ENCODE measurements around the gene ATP5ME. TPM values are rescaled to one million over a fixed set of nuclear protein-coding genes. Genes with fewer than 3 reads are reported as not detected.

ATP5ME gene
- polyA plus RNA-seq, 1 of the 3 experiments (the other 2 are of a cell fraction) = 1,185 TPM

DNA sequence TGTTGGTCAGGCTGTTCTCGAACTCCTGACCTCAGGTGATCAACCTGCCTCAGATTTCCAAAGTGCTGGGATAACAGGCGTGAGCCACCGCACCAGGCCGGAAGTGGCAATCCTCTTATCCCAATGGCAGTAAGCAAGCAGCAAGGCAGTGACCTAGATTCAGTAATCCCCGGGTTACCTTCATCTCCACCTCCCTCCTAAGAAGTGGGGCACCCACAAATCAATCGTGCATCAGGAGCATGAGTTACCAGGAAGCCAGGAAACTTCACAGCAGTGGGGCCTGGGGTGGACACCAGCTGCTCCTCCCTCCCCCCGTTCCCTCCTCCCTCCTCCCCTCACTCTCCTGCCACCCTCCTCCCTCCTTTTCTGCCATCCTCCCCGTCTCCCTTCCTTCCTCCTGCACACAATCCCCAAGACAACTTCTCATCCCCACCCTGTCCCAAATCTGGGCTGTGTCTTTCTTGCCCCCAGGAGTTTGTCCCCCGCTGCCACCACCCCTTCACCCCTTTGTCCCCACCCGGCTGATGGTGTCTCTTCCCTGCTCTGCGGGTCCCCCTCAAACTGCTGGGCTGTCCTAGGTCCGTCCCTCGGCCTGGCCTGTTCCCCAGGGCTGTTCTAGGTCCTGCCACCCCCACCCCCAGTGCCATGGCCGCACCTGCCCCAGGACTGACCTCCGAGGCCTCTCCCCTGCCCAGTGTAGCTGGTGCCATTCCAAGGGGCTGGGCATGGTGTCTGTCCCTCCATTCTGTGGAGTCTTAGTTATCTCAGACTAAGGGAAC lies 46.5 kb downstream of the ATP5ME start:
- Histone ChIP-seq H3K9ac (no peak overlapping the region), H3K4me2 (no peak overlapping the region), H3K9me3 (no peaks in the 10 kb centered on the region), H3F3A (replicated peaks; ENCODE audit: insufficient read depth) (peaks cover 3% of the 10 kb centered on the region), H3K27me3 (ENCODE audit: insufficient read depth) (no peaks in the 10 kb centered on the region), H3K27ac (ENCODE audit: low read depth in 2 of 2, low read length in 1 of 2) (no peak overlapping the region), H3K79me2 (ENCODE audit: insufficient read depth) (no peaks in the 10 kb centered on the region), H3K4me1 (ENCODE audit: control insufficient read depth in 1 of 2, insufficient read depth in 2 of 2, low read depth in 1 of 2, low read length in 1 of 2) (no peaks in the 10 kb centered on the region), H3K4me3 (ENCODE audit: low read depth in 2 of 2, low read length in 1 of 2) (no peak overlapping the region), H4K20me1 (ENCODE audit: insufficient read depth) (no peaks in the 10 kb centered on the region), H2AFZ (ENCODE audit: low read depth) (no peak overlapping the region), H3K36me3 (replicated peaks in 1 of 2; ENCODE audit: control insufficient read depth in 1 of 2, insufficient read depth in 2 of 2, low read length in 1 of 2) (no peaks in the 10 kb centered on the region), H3K9me2 (no peaks in the 10 kb centered on the region)
- CTCF ChIA-PET = no interaction called here
- DNase-seq = no peak
- TF ChIP-seq TAF1 (IDR thresholded peaks at IDR 0.05; ENCODE audit: borderline replicate concordance, low read depth, low read length) (no peak), CHD2 (IDR thresholded peaks at IDR 0.05; ENCODE audit: low read length, partially characterized antibody) (no peak), NRF1 (IDR thresholded peaks at IDR 0.05; ENCODE audit: low read depth, low read length) (no peak), TEAD4 (IDR thresholded peaks at IDR 0.05; ENCODE audit: borderline replicate concordance, insufficient read depth) (no peak), RFX5 (IDR thresholded peaks at IDR 0.05; ENCODE audit: low read length) (no peak), FOXJ3 (CRISPR knock-in tag; IDR thresholded peaks at IDR 0.05) (no peak), RAD21 (IDR thresholded peaks at IDR 0.05; ENCODE audit: low read length) (no peak), ELF1 (IDR thresholded peaks at IDR 0.05) (no peak)
- TF ChIP-seq, protein P1, sequence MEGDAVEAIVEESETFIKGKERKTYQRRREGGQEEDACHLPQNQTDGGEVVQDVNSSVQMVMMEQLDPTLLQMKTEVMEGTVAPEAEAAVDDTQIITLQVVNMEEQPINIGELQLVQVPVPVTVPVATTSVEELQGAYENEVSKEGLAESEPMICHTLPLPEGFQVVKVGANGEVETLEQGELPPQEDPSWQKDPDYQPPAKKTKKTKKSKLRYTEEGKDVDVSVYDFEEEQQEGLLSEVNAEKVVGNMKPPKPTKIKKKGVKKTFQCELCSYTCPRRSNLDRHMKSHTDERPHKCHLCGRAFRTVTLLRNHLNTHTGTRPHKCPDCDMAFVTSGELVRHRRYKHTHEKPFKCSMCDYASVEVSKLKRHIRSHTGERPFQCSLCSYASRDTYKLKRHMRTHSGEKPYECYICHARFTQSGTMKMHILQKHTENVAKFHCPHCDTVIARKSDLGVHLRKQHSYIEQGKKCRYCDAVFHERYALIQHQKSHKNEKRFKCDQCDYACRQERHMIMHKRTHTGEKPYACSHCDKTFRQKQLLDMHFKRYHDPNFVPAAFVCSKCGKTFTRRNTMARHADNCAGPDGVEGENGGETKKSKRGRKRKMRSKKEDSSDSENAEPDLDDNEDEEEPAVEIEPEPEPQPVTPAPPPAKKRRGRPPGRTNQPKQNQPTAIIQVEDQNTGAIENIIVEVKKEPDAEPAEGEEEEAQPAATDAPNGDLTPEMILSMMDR (IDR thresholded peaks at IDR 0.05) = no peak
- TF ChIP-seq, protein P2, sequence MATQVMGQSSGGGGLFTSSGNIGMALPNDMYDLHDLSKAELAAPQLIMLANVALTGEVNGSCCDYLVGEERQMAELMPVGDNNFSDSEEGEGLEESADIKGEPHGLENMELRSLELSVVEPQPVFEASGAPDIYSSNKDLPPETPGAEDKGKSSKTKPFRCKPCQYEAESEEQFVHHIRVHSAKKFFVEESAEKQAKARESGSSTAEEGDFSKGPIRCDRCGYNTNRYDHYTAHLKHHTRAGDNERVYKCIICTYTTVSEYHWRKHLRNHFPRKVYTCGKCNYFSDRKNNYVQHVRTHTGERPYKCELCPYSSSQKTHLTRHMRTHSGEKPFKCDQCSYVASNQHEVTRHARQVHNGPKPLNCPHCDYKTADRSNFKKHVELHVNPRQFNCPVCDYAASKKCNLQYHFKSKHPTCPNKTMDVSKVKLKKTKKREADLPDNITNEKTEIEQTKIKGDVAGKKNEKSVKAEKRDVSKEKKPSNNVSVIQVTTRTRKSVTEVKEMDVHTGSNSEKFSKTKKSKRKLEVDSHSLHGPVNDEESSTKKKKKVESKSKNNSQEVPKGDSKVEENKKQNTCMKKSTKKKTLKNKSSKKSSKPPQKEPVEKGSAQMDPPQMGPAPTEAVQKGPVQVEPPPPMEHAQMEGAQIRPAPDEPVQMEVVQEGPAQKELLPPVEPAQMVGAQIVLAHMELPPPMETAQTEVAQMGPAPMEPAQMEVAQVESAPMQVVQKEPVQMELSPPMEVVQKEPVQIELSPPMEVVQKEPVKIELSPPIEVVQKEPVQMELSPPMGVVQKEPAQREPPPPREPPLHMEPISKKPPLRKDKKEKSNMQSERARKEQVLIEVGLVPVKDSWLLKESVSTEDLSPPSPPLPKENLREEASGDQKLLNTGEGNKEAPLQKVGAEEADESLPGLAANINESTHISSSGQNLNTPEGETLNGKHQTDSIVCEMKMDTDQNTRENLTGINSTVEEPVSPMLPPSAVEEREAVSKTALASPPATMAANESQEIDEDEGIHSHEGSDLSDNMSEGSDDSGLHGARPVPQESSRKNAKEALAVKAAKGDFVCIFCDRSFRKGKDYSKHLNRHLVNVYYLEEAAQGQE (IDR thresholded peaks at IDR 0.05; ENCODE audit: low read depth, low read length) = no peak
- TF ChIP-seq, protein P3, sequence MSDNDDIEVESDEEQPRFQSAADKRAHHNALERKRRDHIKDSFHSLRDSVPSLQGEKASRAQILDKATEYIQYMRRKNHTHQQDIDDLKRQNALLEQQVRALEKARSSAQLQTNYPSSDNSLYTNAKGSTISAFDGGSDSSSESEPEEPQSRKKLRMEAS (IDR thresholded peaks at IDR 0.05; ENCODE audit: low read depth) = no peak
- 39% methylated on average over 11 of the region's 15 CpGs for WGBS (ENCODE audit: low lambda C conversion rate)
- POLR2A ChIA-PET = no interaction called here

Data from SK-N-SH (cell line).